Vagina (tissue), 2 donors: ENCODE data around the gene DARS2. TPM values are rescaled to one million over a fixed set of nuclear protein-coding genes. Genes with fewer than 3 reads are reported as not detected.
"Not testable (repeated sequence)": the region's sequence is repeated elsewhere in the genome, so short reads cannot be mapped to it uniquely, and the experiment has no call there.

Source experiments
- DNase-seq, 2 donors: peaks; one replicate each; pipeline ENCODE4 v3.0.0-alpha.2; 2017; ENCODE audit errors: extremely low spot score in 2 of 2
- H3K27ac ChIP-seq: fragments of 200-600 bp; sonication (generic); one replicate; pipeline ENCODE4 v1.5.1; 2019
- H3K27me3 ChIP-seq: fragments of 200-600 bp; sonication (generic); one replicate; pipeline ENCODE4 v1.5.1; 2019
- H3K36me3 ChIP-seq, 2 donors: fragments of 200-600 bp; sonication (generic); one replicate each; pipeline ENCODE4 v1.5.1; 2017 to 2019
- H3K4me1 ChIP-seq: fragments of 200-600 bp; sonication (generic); one replicate; pipeline ENCODE4 v1.5.1; 2019
- H3K4me3 ChIP-seq, 2 donors: fragments of 200-600 bp; sonication (generic); 1 replicate in 1 of 2; 2 replicates in 1 of 2; pipeline ENCODE4 v1.5.1; 2016 to 2019
- H3K9me3 ChIP-seq: fragments of 200-600 bp; sonication (generic); one replicate; pipeline ENCODE4 v1.5.1; 2019
- CTCF ChIP-seq, 3 experiments: fragments of 450-650 bp in 2 of 3; fragments of 200-600 bp in 1 of 3; sonication (generic) in 1 of 3; IDR thresholded peaks; one replicate each; pipeline ENCODE4 v1.5.1; 2017 to 2019; ENCODE audit warnings: antibody characterized with exemption in 3 of 3, mild to moderate bottlenecking in 2 of 3, moderate library complexity in 2 of 3
- POLR2A ChIP-seq, 2 donors: fragments of 450-650 bp; IDR thresholded peaks; one replicate each; pipeline ENCODE4 v1.6.1; 2017; ENCODE audit warnings: antibody characterized with exemption in 2 of 2, mild to moderate bottlenecking in 2 of 2, moderate library complexity in 2 of 2
- POLR2AphosphoS5 ChIP-seq, 2 donors: sonication (generic); formaldehyde crosslinking; IDR thresholded peaks; one replicate each; pipeline ENCODE4 v1.9.0; 2017; ENCODE audit warnings: antibody characterized with exemption in 2 of 2, mild to moderate bottlenecking in 2 of 2, low read depth in 1 of 2; ENCODE audit not compliant: insufficient read depth in 1 of 2
- intact Hi-C: fragments of 100-400 bp; cut with DNase I; formaldehyde crosslinking; loops from one replicate; pipeline ENCODE4 v1.15.1; 2023
- total RNA-seq: library from RNA; depleted of rRNA; stranded (reverse); fragments of >200 nt; gene quantifications from one replicate; pipeline ENCODE4 v1.2.3, GENCODE V29; 2016

Gene DARS2
- total RNA-seq, 1 donor from 2014 or later: 6.4 TPM

DNA sequence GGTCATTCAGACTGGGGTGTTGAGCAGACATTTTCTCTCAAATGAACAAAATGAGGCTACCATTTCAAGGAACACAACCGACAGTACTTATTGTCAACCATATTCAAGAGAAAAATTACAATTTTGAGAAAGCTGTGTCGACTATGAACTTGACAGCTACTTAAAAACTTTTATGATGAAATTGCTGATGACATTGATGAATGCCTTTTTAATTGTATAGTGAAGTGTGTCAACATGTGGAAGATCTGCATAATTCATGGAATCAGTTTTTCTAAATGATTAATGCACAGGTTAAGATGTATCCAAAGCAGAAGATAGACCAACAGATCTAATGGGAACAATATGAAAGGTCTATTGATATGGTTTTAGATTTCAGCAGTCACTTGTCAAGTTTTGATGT lies 34.6 kb upstream of the DARS2 start:
- intact Hi-C loops: no loop called here
- Histone ChIP-seq H3K27ac (no peak overlapping the region), H3K4me3 (no peak overlapping the region), H3K36me3 (peaks cover 3 to 25% of the 10 kb centered on the region in 2 donors), H3K4me1 (no peaks in the 10 kb centered on the region), H3K9me3 (no peaks in the 10 kb centered on the region), H3K27me3 (no peaks in the 10 kb centered on the region)
- no peak for TF ChIP-seq POLR2AphosphoS5 (IDR thresholded peaks at IDR 0.05; ENCODE audit: insufficient read depth in 1 of 2, low read depth in 1 of 2)
- no peak for TF ChIP-seq CTCF (IDR thresholded peaks at IDR 0.05)
- TF ChIP-seq POLR2A (IDR thresholded peaks at IDR 0.05): no peak
- no peak for DNase-seq

DNA sequence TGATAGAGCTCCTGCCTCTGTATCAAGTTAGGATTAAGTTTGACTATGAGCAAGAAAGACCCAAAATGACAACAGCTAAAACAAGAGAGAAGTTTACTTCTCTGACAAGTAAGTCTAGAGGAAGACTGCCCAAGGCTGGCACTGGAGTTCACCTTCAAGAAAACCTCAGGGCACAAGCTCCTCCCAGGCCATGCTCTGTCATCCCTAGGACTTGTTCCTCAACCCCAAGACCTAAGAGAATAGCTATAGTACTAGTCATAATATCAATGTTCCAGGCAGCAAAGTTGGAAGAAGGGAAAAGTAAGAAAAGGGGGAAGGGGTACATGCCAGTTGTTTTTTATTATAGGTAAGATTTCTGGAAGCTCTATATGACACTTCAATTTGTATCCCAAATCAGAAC lies 26.4 kb upstream of the DARS2 start:
- no peaks in the 10 kb centered on the region for H3K36me3 ChIP-seq
- H3K27ac ChIP-seq: no peak overlapping the region
- intact Hi-C loops: no loop called here
- TF ChIP-seq CTCF (IDR thresholded peaks at IDR 0.05) (no peak), POLR2A (IDR thresholded peaks at IDR 0.05) (no peak), POLR2AphosphoS5 (IDR thresholded peaks at IDR 0.05; ENCODE audit: insufficient read depth in 1 of 2, low read depth in 1 of 2) (no peak)
- no peak overlapping the region for H3K4me3 ChIP-seq
- no peaks in the 10 kb centered on the region for H3K9me3 ChIP-seq
- no peak for DNase-seq
- no peaks in the 10 kb centered on the region for H3K27me3 ChIP-seq
- H3K4me1 ChIP-seq: no peaks in the 10 kb centered on the region

DNA sequence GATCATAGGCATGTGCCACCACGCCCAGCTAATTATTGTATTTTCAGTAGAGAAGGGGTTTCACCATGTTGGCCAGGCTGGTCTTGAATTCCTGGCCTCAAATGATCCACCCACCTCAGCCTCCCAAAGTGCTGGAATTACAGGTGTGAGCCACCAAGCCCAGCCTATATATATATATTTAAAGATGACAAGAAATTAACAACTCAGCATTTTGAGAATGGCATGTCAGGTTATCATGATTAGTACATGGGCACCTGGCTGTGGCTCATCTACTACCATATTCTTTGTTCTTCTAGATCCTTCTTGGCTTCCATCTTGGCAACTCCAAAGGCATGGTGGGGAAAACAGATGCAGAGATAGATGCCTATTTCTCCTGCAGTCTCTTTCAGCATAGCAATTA lies 24.5 kb upstream of the DARS2 start:
- H3K36me3 ChIP-seq, H3K9me3 ChIP-seq, H3K4me1 ChIP-seq, H3K27me3 ChIP-seq, H3K4me3 ChIP-seq, H3K27ac ChIP-seq, intact Hi-C loops, DNase-seq: not testable (repeated sequence)

GRCh38 chr1:173802961-173803360 lies 21.5 kb upstream of the DARS2 start:
- Histone ChIP-seq H3K36me3 (no peaks in the 10 kb centered on the region), H3K4me3 (no peak overlapping the region), H3K27me3 (no peaks in the 10 kb centered on the region), H3K9me3 (no peaks in the 10 kb centered on the region), H3K27ac (no peak overlapping the region), H3K4me1 (no peaks in the 10 kb centered on the region)
- intact Hi-C loops: no loop called here
- TF ChIP-seq POLR2A (IDR thresholded peaks at IDR 0.05) (no peak), CTCF (IDR thresholded peaks at IDR 0.05) (no peak), POLR2AphosphoS5 (IDR thresholded peaks at IDR 0.05; ENCODE audit: insufficient read depth in 1 of 2, low read depth in 1 of 2) (no peak)
- no peak for DNase-seq

GRCh38 chr1:173813654-173814053 lies 10.8 kb upstream of the DARS2 start:
- H3K9me3 ChIP-seq, H3K27ac ChIP-seq, H3K36me3 ChIP-seq, H3K4me3 ChIP-seq, H3K27me3 ChIP-seq, intact Hi-C loops, DNase-seq, H3K4me1 ChIP-seq: not testable (repeated sequence)

DNA sequence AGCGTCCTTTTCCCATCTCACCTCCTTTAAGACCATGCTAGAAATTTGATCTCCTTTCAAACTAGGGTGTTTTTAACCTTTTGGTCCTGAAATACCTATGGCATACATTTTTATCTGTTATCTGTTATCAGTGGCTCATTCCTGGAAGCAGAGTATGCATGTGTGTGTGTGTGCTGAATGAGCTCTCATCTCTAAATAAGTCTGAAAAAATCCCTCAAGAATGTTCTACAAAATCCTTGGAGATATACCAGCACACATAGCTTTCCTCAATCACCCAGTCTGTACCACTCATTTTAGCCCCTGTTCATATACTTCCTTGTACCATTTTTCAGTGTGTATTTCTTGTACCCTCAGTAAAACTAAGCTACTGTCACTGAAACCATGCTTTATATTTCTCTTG lies 6.0 kb upstream of the DARS2 start:
- intact Hi-C loops: no loop called here
- no peaks in the 10 kb centered on the region for H3K27me3 ChIP-seq
- H3K9me3 ChIP-seq: no peaks in the 10 kb centered on the region
- peaks cover 10% of the 10 kb centered on the region for H3K4me1 ChIP-seq
- no peaks in the 10 kb centered on the region for H3K36me3 ChIP-seq
- H3K27ac ChIP-seq: no peak overlapping the region
- DNase-seq: no peak
- no peak overlapping the region for H3K4me3 ChIP-seq
- TF ChIP-seq CTCF (IDR thresholded peaks at IDR 0.05) (no peak), POLR2A (IDR thresholded peaks at IDR 0.05) (no peak), POLR2AphosphoS5 (IDR thresholded peaks at IDR 0.05; ENCODE audit: insufficient read depth in 1 of 2, low read depth in 1 of 2) (no peak)
